HG02970 (cell line): ENCODE data around the gene HS3ST5.

Source experiments
- ATAC-seq: cut with Tn5 transposase; IDR thresholded peaks from one replicate; pipeline ENCODE4 v1.9.1; 2021; ENCODE audit warnings: mild to moderate bottlenecking, moderate library complexity, moderate number of reproducible peaks; ENCODE audit not compliant: unreplicated experiment, low FRiP score

Gene HS3ST5

DNA sequence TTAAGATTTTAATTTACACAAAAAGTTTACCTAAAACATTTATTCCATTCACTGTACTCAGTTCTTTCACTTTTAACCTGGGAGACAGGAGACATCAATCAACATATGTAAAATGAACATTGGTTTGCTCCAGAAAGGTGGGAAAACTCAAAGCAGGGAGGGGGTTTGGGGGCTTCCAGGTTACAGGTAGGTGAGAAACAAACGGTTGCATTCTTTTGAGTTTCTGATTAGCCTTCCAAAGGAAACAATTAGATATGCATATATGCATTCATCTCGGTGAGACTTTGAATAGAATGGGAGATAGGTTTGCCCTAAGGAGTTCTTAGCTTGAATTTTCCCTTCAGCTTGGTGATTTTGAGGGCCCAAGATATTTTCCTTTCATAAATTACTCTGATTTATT is 333.6 kb downstream of the HS3ST5 start:
- no peak for ATAC-seq

- ATAC-seq = no peak
Observed at GRCh38 chr6:114008331-114008730, 334.5 kb downstream of the HS3ST5 start.

DNA sequence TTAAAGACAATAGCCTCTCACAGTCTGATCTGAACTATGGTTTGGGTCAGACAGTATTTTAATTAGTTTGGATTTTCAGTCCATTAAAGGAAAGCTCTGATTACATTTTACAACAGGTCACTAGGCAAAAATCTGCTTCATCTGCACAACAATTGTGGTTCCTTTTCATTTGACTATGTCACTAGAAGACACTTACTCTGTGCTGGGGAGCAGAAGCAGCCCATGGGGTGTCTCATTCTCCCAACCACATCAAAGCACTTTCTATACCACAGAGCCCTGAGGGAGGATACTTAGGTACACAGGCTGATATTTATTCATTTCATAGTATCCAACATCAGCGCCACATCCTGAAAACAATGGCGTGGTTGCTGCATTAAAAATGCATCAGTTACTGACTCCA is 335.3 kb downstream of the HS3ST5 start:
- no peak for ATAC-seq
